Measurements from ENCODE around the gene OXLD1.

Gene OXLD1

GRCh38 chr17:81655378-81656117 is 10.9 kb downstream of the OXLD1 start:
- in situ Hi-C loops (cut with HindIII; ENCODE audit: low sequenced_read_pairs), result no loop called here
- no peak for TF ChIP-seq CTCF (IDR thresholded peaks at IDR 0.05; ENCODE audit: low read depth, low read length)
- DNase-seq (ENCODE audit: low read depth, low spot score), result no peak
- no peak overlapping the region for H3K4me3 ChIP-seq (ENCODE audit: low read depth, low read length)

- H3K4me3 ChIP-seq (ENCODE audit: low read depth, low read length), result no peak overlapping the region
Measured at GRCh38 chr17:81652906-81653771, 13.3 kb downstream of the OXLD1 start.

DNA sequence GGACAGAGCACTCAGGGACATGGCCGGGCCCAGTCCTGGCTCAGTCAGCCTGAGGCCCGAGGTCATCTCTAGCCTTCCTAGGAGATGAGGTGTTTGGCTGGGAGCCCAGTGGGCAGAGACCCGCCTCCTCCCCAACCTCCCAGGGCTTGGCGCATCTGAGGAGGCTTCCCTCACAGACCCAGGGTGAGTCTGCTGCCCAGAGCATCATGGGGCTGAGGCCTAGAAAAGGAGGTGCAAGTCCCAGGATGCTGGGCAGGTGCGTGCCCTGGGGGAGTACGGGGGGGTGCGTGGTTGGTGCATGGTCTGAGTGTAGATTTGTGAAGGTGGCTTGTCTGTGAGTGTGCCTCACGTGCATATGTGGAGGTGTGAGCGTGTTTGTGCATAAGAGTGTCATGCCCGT is 14.7 kb downstream of the OXLD1 start:
- no peak for TF ChIP-seq CTCF (IDR thresholded peaks at IDR 0.05; ENCODE audit: low read depth, low read length)
- H3K4me3 ChIP-seq (ENCODE audit: low read depth, low read length), result no peak overlapping the region
- peak; percentile 88 for DNase-seq (ENCODE audit: low read depth, low spot score)
- in situ Hi-C loops (cut with HindIII; ENCODE audit: low sequenced_read_pairs), result no loop called here

More at GRCh38 chr17:81652906-81653771, 13.3 kb downstream of the OXLD1 start:
- DNase-seq (ENCODE audit: low read depth, low spot score), result no peak
- TF ChIP-seq CTCF (IDR thresholded peaks at IDR 0.05; ENCODE audit: low read depth, low read length), result no peak
- in situ Hi-C loops (cut with HindIII; ENCODE audit: low sequenced_read_pairs), result no loop called here

GRCh38 chr17:81650951-81651350 is 15.5 kb downstream of the OXLD1 start:
- TF ChIP-seq CTCF (IDR thresholded peaks at IDR 0.05; ENCODE audit: low read depth, low read length), result no peak
- DNase-seq (ENCODE audit: low read depth, low spot score), result no peak
- no peak overlapping the region for H3K4me3 ChIP-seq (ENCODE audit: low read depth, low read length)
- in situ Hi-C loops (cut with HindIII; ENCODE audit: low sequenced_read_pairs), result no loop called here

- DNase-seq (ENCODE audit: low read depth, low spot score), result no peak
- H3K4me3 ChIP-seq (ENCODE audit: low read depth, low read length), result no peak overlapping the region
- no peak for TF ChIP-seq CTCF (IDR thresholded peaks at IDR 0.05; ENCODE audit: low read depth, low read length)
- in situ Hi-C loops (cut with HindIII; ENCODE audit: low sequenced_read_pairs), result no loop called here
Measured at GRCh38 chr17:81648707-81649085, 17.7 kb downstream of the OXLD1 start.

GRCh38 chr17:81648013-81648706 is 18.2 kb downstream of the OXLD1 start:
- no peak for DNase-seq (ENCODE audit: low read depth, low spot score)

More at GRCh38 chr17:81648013-81648706, 18.2 kb downstream of the OXLD1 start:
- TF ChIP-seq CTCF (IDR thresholded peaks at IDR 0.05; ENCODE audit: low read depth, low read length), result no peak
- no peak overlapping the region for H3K4me3 ChIP-seq (ENCODE audit: low read depth, low read length)
- in situ Hi-C loops (cut with HindIII; ENCODE audit: low sequenced_read_pairs), result no loop called here
